GM23248 (cell line): ENCODE data around the gene DCLK2. TPM values are rescaled to one million over a fixed set of nuclear protein-coding genes. Genes with fewer than 3 reads are reported as not detected.

Source experiments
- DNase-seq: peaks from one replicate; pipeline ENCODE4 v3.0.0-alpha.2; 2015
- H2AFZ ChIP-seq: fragments of 200-600 bp; sonication (generic); 2 replicates; pipeline ENCODE4 v1.6.1; 2016; ENCODE audit warnings: antibody characterized with exemption
- H3F3A ChIP-seq: fragments of 200-600 bp; sonication (generic); 2 replicates; pipeline ENCODE4 v1.6.1; 2016; ENCODE audit warnings: mild to moderate bottlenecking, antibody characterized with exemption, mixed run types; ENCODE audit not compliant: insufficient read depth
- H3K27ac ChIP-seq: fragments of 200-600 bp; sonication (generic); 2 replicates; pipeline ENCODE4 v1.5.1; 2016; ENCODE audit warnings: mild to moderate bottlenecking
- H3K27me3 ChIP-seq: fragments of 200-600 bp; sonication (generic); replicated peaks from 2 replicates; pipeline ENCODE4 v1.6.1; 2016; ENCODE audit warnings: mild to moderate bottlenecking; ENCODE audit not compliant: insufficient read depth
- H3K36me3 ChIP-seq: fragments of 200-600 bp; sonication (generic); 2 replicates; pipeline ENCODE4 v1.6.1; 2016; ENCODE audit warnings: low read depth, mild to moderate bottlenecking
- H3K4me1 ChIP-seq: fragments of 200-600 bp; sonication (generic); 2 replicates; pipeline ENCODE4 v1.6.1; 2016; ENCODE audit warnings: mild to moderate bottlenecking; ENCODE audit not compliant: insufficient read depth
- H3K4me2 ChIP-seq: fragments of 200-600 bp; sonication (generic); one replicate; pipeline ENCODE4 v1.6.1; 2016; ENCODE audit warnings: mild to moderate bottlenecking; ENCODE audit not compliant: unreplicated experiment
- H3K4me3 ChIP-seq: fragments of 200-600 bp; sonication (generic); 2 replicates; pipeline ENCODE4 v1.5.1; 2016; ENCODE audit warnings: mild to moderate bottlenecking
- H3K79me2 ChIP-seq: fragments of 200-600 bp; sonication (generic); 2 replicates; pipeline ENCODE4 v1.6.1; 2016; ENCODE audit warnings: mild to moderate bottlenecking; ENCODE audit not compliant: insufficient read depth
- H3K9ac ChIP-seq: fragments of 200-600 bp; sonication (generic); 2 replicates; pipeline ENCODE4 v1.6.1; 2016; ENCODE audit warnings: mild to moderate bottlenecking
- H3K9me2 ChIP-seq: fragments of 200-600 bp; sonication (generic); 2 replicates; pipeline ENCODE4 v1.6.1; 2016; ENCODE audit warnings: mixed run types, mild to moderate bottlenecking, moderate library complexity; ENCODE audit not compliant: insufficient read depth
- H3K9me3 ChIP-seq: fragments of 200-600 bp; sonication (generic); one replicate; pipeline ENCODE4 v1.6.1; 2017; ENCODE audit warnings: low read depth
- H4K20me1 ChIP-seq: fragments of 200-600 bp; sonication (generic); 2 replicates; pipeline ENCODE4 v1.6.0; 2016; ENCODE audit not compliant: insufficient read depth
- EZH2 ChIP-seq: fragments of 200-600 bp; sonication (generic); IDR thresholded peaks from 2 replicates; pipeline ENCODE4 v1.6.1; 2018; ENCODE audit warnings: antibody characterized with exemption, mild to moderate bottlenecking; ENCODE audit not compliant: insufficient read depth, poor library complexity, severe bottlenecking
- EZH2phosphoT487 ChIP-seq: fragments of 200-600 bp; sonication (generic); IDR thresholded peaks from 2 replicates; pipeline ENCODE4 v1.6.1; 2018; ENCODE audit warnings: antibody characterized with exemption, moderate library complexity, mild to moderate bottlenecking, low read depth; ENCODE audit not compliant: insufficient read depth
- WGBS, 2 experiments: methylation state at CpG; one replicate each; pipeline ENCODE4 v1.1.6; 2015 to 2017; ENCODE audit warnings: low lambda C conversion rate in 2 of 2, low coverage in 1 of 2; ENCODE audit errors: missing lambda C conversion rate in 2 of 2; 5-methylcytosine and 5-hydroxymethylcytosine counted together
- in situ Hi-C: fragments of 300-500 bp; cut with MboI; formaldehyde crosslinking; loops from 2 replicates; pipeline ENCODE4 v1.15.0; 2020
- polyA plus RNA-seq: library from polyadenylated mRNA; unstranded; fragments of >200 nt; fragmentation: Nextera tagmentation; extraction: Ambion mirVana; gene quantifications from 2 replicates; pipeline ENCODE4 v1.2.1, GENCODE V29; 2016
- total RNA-seq: library from RNA; depleted of rRNA; stranded (reverse); fragments of >200 nt; shearing (Covaris generic); gene quantifications from 2 replicates; pipeline ENCODE4 v1.2.3, GENCODE V29; 2014; rRNA removed

The DCLK2 gene
- total RNA-seq (1.9 and 2.9 TPM in 2 replicates), polyA plus RNA-seq (0.74 and 1.3 TPM in 2 replicates)

DNA sequence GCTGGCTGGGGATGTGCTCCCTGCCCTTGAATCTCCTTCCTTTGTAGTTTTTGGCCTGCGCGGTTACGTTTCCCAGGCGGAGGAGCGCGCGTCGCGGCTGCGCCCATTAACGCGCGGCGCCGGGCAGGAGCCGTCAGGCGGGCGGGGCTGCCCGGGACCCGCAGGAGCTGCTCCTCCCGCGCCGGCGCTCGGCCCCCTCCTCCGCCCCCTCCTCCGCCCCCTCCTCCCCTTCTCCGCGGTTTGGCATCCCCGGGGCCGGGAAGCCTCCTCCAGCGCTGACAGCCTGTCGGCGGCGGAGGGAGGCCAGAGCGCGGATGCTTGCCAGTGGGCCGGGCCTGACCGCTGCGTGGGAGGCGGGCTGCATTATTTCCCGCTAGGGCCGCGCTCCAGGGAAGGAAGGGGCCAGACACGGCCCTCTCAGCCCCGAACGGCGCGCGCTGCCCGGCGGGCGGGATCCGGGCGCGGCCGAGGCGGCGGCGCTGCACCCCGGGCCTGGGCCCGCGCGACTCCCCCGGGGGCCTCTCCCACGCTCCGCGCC, at the start of gene DCLK2:
Gene DCLK2 (plus strand): TSS at position 405 of the 538 bp plus-strand sequence. CDS start 583 bp downstream, outside the sequence.
- peak within 1 kb of the TSS; percentile 89 for H2AFZ ChIP-seq
- DNase-seq, result peak; percentile 90
- H3K9me2 ChIP-seq, result no peaks in the 10 kb centered on the region
- no peaks in the 10 kb centered on the region for H3K9me3 ChIP-seq
- TF ChIP-seq EZH2phosphoT487 (no peak), EZH2 (no peak)
- peaks cover 32% of the 10 kb centered on the region for H3K79me2 ChIP-seq
- peak within 1 kb of the TSS; percentile 77 for H3K9ac ChIP-seq
- H4K20me1 ChIP-seq, result no peaks in the 10 kb centered on the region
- peak within 1 kb of the TSS; percentile 84 for H3K4me3 ChIP-seq
- H3K4me2 ChIP-seq, result peak within 1 kb of the TSS; percentile 81
- no peaks in the 10 kb centered on the region for H3K27me3 ChIP-seq
- in situ Hi-C loops, result no loop called here
- peaks cover 7% of the 10 kb centered on the region for H3K4me1 ChIP-seq
- WGBS, 2 experiments, result 0 to 1% methylated on average over 23 to 28 of the region's 68 CpGs
- peaks cover 12% of the 10 kb centered on the region for H3F3A ChIP-seq
- no peaks in the 10 kb centered on the region for H3K36me3 ChIP-seq
- peak within 1 kb of the TSS; percentile 26 for H3K27ac ChIP-seq

DNA sequence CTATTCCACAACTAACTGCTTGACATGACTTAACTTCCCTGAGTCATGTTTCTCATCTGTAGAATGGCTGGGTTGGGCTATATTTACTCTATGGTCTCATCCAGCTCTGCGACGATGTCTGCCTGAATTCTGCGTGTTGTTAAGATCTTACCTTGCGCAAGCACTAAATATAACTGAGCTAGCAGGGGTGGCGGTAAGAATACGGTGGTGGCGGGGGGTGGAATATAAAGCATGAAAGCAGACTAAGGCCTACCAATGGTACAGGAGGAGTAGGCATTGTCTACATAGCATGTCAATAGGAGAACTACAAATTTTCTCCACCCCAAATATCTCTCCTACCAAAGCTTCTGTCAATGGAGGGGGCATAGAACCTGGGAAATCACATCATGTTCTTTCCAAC, 45.7 kb upstream of the DCLK2 start:
- in situ Hi-C loops, result no loop called here
- Histone ChIP-seq H3K27ac (no peak overlapping the region), H4K20me1 (no peaks in the 10 kb centered on the region), H2AFZ (no peak overlapping the region), H3K4me2 (no peak overlapping the region), H3K4me3 (no peak overlapping the region), H3K9me3 (no peaks in the 10 kb centered on the region), H3K9ac (no peak overlapping the region), H3K36me3 (no peaks in the 10 kb centered on the region), H3K27me3 (no peaks in the 10 kb centered on the region), H3K9me2 (no peaks in the 10 kb centered on the region), H3K4me1 (no peaks in the 10 kb centered on the region), H3F3A (no peaks in the 10 kb centered on the region), H3K79me2 (no peaks in the 10 kb centered on the region)
- 90% methylated on average over 7 of the region's 7 CpGs for WGBS, 2 experiments
- no peak for DNase-seq
- TF ChIP-seq EZH2, result no peak
- no peak for TF ChIP-seq EZH2phosphoT487

DNA sequence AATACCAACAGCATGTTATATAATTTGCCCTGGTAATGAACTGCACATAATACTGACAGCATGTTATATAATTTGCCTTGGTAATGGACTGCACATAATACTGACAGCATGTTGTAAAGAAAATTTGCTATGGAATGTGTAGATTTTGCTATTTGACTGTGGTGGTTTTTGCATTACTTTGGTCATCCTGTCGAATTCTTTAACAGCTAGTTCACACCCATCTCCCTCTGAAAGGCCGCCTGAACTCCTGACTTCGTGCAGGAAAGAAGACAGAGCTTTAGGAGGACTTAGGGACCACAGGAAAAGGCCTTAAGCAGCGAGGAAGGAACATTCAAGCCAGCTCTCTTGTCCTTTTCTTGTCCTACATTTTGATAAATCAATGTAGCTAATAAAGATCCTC, 45.2 kb upstream of the DCLK2 start:
- Histone ChIP-seq H4K20me1 (no peaks in the 10 kb centered on the region), H3K4me3 (no peak overlapping the region), H3F3A (no peaks in the 10 kb centered on the region), H3K27ac (no peak overlapping the region), H3K9ac (no peak overlapping the region), H3K79me2 (no peaks in the 10 kb centered on the region), H2AFZ (no peak overlapping the region), H3K36me3 (no peaks in the 10 kb centered on the region), H3K27me3 (no peaks in the 10 kb centered on the region), H3K4me1 (no peaks in the 10 kb centered on the region), H3K9me3 (no peaks in the 10 kb centered on the region), H3K4me2 (no peak overlapping the region), H3K9me2 (no peaks in the 10 kb centered on the region)
- TF ChIP-seq EZH2phosphoT487 (no peak), EZH2 (no peak)
- 69 to 80% methylated on average over 4 of the region's 4 CpGs for WGBS, 2 experiments
- DNase-seq, result no peak
- in situ Hi-C loops, result no loop called here

- no peaks in the 10 kb centered on the region for H4K20me1 ChIP-seq
- in situ Hi-C loops, result no loop called here
- no peaks in the 10 kb centered on the region for H3K4me1 ChIP-seq
- TF ChIP-seq EZH2 (no peak), EZH2phosphoT487 (no peak)
- no peaks in the 10 kb centered on the region for H3K79me2 ChIP-seq
- H3K9ac ChIP-seq, result no peak overlapping the region
- no peaks in the 10 kb centered on the region for H3K36me3 ChIP-seq
- no peak overlapping the region for H3K4me2 ChIP-seq
- H2AFZ ChIP-seq, result no peak overlapping the region
- peak; percentile 12 for DNase-seq
- no peak overlapping the region for H3K27ac ChIP-seq
- no peaks in the 10 kb centered on the region for H3K9me3 ChIP-seq
- H3K27me3 ChIP-seq, result no peaks in the 10 kb centered on the region
- H3K4me3 ChIP-seq, result no peak overlapping the region
- WGBS, 2 experiments, result 2 to 3% methylated on average over 2 of the region's 2 CpGs
- no peaks in the 10 kb centered on the region for H3F3A ChIP-seq
- no peaks in the 10 kb centered on the region for H3K9me2 ChIP-seq
Observed at GRCh38 chr4:150033901-150034300, 44.3 kb upstream of the DCLK2 start.
